Stimulated activated CD8-positive, alpha-beta memory T cell treated with anti-CD3 and anti-CD28 coated beads, Interleukin-4, amount 100 ng/mL, for 48 hours (primary cell): ENCODE measurements around the gene ZRANB2.
A peak's percentile ranks its signal among the peaks of the same experiment; 100 is the strongest.

ENCODE experiments used
- DNase-seq: peaks from one replicate; pipeline ENCODE4 v3.0.0-alpha.2; 2020

Gene ZRANB2

GRCh38 chr1:71080739-71081696, at the start of gene ZRANB2:
ZRANB2 (minus strand) TSS chr1:71081035; CDS start chr1:71080995, 40 bp downstream.
- peak; percentile 91 for DNase-seq

- no peak for DNase-seq
Observed at GRCh38 chr1:71128060-71128459, 47.2 kb upstream of the ZRANB2 start.

DNA sequence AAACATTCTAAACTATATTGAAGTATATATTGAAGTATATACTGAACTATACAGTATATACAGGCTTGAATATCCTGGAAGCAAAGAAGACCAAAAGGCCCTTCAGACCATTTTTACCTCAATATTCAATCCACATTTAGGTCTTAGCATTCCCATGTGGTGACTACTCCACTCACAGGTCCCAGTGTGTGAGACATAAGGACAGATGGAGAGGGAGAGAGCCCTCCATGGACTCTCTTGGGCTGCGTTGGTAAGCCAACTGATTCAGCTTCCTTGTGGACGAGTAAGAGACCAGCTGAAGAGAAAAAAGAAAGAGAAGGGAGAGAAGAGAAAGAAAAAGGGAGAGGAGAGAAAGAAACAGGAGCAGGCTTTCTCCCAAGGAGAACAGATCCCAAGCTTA, 37.3 kb upstream of the ZRANB2 start:
- no peak for DNase-seq

DNA sequence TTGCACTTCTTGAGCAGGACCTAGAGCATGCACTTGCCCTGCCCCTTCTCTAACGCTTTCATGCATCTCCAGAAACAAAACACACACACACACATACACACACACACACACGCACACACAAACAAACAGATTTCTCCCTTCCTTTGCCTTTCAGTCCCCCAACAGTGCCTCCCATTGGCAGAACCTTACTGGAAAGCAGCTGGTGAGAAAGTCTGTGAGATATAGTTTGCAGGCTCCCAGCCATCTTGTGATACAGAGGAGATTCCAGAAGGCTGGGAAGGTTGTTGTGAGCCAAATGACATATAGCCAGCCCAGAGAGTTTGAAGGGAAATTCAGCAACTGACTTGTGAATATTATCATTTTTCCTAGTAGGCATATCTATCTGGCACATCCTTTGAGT, 35.9 kb upstream of the ZRANB2 start:
- DNase-seq = no peak

DNA sequence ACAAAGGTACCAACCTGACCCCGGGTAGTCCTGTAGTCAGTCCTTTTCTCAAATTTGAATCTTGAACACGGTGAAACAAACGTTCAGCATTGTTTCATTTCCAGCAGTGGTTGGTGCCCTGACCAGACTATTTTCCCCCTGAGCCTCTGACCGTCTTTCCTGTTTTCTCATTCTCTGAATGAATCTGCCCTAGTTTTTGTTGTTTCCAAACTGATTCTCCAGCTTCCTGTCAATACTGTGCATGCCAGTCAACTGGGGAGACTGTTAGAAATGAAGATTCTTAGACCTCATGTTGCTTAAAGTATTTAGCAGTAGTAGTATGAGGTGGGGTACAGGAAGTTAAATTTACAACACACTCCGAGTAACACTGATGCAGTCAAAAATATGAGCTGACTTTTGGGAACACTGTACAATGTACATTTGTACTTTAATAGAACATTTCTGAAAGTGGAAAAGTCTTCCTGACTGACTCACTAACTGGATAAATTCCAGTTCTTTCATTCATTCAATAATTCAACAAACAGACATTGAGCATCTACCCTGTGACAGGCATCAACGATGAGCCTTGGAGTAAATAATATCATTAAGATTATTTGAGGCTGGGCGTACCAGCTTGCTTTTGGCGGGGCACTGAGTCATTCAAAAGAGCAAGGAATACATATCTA, 26.0 kb upstream of the ZRANB2 start:
- DNase-seq = no peak

- no peak for DNase-seq
Observed at GRCh38 chr1:71104417-71104816, 23.6 kb upstream of the ZRANB2 start.

GRCh38 chr1:71101839-71102376, 21.1 kb upstream of the ZRANB2 start:
- no peak for DNase-seq

- DNase-seq = no peak
Observed at GRCh38 chr1:71097428-71097827, 16.6 kb upstream of the ZRANB2 start.

DNA sequence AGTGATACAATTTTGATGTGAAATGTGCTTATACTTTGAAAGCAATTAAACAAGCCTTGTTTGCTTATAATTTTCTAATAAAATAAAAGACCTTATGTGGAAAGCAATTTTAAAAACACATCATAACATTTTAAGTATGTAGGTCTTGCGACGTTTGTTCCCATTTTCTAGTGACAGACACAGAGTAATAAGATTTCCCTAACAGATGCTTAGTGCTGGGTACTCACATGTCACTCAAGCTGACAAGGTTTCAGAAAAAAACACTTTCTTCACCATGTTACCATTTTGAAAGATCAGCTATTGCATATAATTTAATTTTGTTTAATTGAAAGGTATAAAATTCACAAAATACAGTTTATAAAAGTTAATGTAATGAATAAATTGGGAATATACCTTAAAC, 14.1 kb upstream of the ZRANB2 start:
- no peak for DNase-seq

DNA sequence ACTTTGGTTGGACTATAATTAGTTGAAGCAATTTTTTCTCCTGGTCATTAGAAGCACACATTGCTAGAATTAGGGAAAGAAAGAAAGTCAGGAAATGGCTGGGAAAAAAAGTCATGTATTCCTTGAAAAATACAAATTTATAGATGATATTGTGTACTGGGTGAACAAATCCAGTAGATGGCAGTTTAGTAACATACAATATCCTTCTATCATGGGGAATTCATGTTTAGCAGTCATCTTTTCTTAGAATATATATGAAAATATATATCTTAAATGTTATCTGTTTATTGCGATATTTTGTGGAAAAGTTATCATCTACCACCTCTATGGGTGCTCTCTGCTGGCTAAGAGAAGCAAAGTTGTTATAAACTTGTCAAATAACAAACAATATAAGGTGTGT, 13.1 kb upstream of the ZRANB2 start:
- no peak for DNase-seq

DNA sequence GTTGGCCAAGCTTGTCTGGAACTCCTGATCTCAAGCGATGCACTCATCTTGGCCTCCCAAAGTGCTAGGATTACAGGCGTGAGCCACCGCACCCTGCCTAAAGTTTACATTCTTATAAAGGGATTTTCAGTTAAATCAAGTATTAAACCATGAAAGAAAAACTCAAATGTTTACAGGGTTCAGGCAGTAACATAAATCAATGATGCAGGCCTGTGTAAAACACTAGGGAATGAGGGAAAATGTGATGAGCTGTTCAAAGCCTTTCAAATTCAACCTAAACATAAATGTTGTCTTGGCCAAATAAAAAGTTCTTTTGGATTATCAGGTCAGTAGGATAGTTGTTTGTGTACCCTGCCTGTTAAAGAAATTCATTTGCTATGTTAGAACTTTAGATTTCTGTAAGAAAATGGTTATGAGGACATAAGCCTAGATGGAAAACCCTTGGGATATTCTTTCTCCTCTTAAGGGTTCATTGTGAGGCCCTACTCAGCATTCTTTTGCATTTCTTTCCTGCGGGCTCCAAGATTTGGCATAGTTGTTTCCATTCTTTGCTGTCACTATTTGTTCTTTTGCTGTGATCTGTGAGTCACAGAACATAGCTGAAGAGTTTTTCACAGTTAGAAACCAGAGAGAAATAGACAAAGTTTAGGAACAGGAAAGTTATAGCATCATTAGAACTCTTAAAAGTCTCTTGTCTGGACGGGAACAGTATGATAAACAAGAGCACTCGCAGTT, 8.9 kb upstream of the ZRANB2 start:
- DNase-seq = no peak

DNA sequence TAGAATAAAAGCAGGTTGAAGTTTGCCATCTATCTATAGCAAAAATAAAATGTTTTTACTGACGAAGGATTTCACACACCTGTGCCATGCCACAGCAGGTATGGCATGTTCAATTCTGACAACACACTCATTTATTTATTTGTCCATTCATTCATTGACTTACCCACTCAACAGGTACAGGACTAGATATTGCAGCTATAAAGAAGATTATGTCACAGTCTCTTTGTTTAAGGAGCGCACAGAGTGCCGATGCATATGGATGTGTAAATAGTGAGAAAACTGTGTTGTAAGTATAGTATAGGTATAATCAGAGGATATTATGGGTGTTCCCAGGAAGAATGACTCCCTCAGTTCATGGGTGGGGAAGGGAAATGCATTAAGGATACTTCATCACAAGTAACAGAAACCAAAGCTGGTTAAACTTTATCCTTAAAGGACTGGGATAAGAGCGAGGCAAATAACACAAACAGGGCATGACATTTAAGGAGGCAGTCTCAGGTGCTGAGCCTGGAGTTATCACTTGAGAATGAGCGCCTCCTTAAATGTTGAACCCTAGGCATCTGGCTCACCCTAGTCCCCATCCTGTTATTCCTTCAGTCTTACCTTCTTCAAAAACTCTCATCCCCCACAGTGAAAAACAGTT, 7.9 kb upstream of the ZRANB2 start:
- DNase-seq = no peak

GRCh38 chr1:71087713-71088112, 6.9 kb upstream of the ZRANB2 start:
- no peak for DNase-seq

- no peak for DNase-seq
Observed at GRCh38 chr1:71087060-71087459, 6.2 kb upstream of the ZRANB2 start.

DNA sequence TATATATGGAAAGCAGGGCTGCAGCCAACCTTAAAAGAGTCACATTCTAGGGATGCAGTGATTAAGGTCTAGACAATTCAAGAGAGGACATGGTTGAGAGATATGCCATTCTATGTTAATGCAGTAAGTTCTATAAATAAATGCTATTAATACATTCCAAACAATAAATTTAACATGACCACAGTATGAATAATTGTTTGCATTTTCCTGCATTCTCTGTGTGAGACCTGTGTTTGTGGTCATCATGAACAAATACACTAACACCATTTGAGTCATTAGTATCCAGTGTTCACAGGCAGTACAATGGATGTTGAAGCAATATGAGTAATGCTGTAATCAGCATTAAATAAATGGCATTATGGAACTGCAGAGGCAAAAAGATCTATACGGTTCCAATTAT, 5.5 kb upstream of the ZRANB2 start:
- DNase-seq = no peak

DNA sequence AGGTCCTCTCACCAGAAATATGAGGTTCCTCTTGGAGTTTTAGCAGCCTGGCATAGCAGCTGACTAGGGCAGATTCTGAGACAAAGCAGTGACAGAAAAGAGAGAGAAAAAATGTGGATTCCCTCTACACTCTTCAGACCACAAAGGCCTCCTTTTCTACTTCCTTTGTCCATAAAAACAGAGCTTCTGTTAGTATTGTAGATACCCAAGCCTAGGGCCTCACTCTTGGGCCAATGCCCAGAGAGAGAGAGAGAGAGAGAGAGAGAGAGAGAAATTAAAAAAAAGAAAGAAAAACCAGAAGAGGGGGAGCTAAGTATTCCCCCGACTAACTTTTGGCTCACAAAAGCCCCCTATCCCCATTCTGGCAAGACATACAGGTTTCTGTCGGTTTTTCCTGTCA, 2.4 kb upstream of the ZRANB2 start:
- DNase-seq = no peak

DNA sequence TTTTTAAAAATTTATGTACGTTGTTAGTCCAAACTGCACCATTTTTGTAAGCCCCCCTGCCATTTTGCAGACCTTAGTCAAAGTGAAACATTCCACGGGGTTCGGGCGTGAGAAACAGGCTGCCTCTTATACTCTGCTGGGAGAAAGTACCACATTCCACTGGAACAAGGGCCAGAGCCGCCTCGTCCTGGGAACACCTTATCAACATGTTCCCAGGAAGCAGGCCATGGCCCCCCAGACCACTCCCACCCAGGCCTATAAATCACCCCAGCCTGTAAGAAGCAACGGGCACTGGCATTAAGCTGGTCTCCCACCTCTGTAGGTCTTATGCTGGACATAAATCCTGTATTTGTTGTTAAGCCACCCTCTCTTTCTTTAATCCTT, 854 bp upstream of the ZRANB2 start:
- DNase-seq = peak; percentile 28

DNA sequence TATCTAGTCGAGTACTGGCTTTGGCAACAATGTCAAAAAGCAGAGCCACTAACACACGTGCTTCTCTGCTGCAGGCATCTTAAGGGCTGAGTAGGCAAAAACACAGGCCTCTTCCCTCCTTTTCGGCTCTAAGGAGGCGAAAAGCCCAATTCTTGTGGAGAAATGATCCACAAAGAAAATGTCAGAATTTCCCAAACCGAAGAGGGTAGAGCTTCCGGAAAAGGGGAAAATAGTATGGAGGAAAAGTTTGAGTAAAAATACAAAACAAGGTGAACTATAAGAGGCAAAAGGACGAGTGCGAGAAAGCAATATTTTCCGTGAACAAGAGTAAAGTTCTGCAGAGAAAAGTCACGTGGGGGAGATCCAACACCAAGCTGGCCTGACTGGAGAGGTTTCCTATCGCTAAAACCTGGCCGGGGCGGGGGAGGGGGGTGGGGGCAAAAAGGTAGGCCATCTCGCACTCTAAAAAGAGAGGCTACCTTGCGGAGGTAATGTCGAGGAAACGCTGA, 551 bp downstream of the ZRANB2 start:
- no peak for DNase-seq

- no peak for DNase-seq
Observed at GRCh38 chr1:71074681-71075080, 6.2 kb downstream of the ZRANB2 start.

GRCh38 chr1:71072273-71072672, 8.6 kb downstream of the ZRANB2 start:
- DNase-seq = no peak

GRCh38 chr1:71071720-71072119, 9.1 kb downstream of the ZRANB2 start:
- DNase-seq = no peak
